Nucleus accumbens (tissue), 56 donors: ENCODE data around the gene PAPSS1.
"Not testable (repeated sequence)": the region's sequence is repeated elsewhere in the genome, so short reads cannot be mapped to it uniquely, and the experiment has no call there.

Experiments used
- DNase-seq, 56 donors: peaks; one replicate each; lab custom pipeline; 2025; lab: John Stamatoyannopoulos, UW

The PAPSS1 gene

DNA sequence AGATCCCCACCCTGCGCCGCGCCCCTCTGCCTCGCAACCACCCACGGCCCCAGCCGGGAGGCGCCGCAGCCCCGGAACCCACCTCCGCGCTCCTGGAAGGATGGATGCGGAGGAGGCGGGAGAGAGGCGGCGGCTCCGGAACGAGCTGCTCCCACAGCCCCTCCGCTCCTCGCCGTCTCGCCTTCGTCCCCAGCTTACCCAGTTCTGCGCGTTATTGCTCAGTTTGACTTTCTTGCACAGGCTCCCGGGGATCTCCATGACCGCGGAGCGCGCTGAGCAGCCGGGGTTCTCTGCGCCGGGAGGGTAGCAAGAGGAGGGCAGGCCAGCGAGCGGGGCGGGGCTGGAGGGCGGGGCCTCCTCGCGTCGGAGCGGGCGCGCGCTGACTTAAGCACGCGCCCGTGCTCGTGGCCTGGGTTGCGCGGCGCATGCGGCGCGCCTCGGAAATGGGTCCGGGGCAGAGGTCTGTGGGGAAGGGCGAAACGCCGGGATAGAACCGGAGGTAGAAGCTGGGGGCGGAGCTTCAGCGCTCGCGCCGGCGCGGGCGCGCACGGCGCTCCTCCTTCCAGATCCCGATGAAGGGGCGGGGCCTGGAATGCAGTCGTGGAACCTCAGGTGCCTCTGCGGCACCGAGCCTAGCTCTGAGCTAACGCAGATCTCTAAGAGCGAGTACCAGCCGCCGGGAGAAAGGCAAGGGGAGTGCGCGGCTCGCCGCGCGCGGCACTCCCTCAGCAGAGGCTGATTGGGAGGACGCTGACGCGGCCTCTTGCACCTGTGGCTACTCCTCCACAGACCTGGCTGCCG lies at the start of gene PAPSS1:
TSS of gene PAPSS1 (minus strand) at position 313 of the 801 bp plus-strand sequence. CDS start at position 258, 55 bp downstream.
- DNase-seq: peak; percentile 51 to 98 (median 94)

DNA sequence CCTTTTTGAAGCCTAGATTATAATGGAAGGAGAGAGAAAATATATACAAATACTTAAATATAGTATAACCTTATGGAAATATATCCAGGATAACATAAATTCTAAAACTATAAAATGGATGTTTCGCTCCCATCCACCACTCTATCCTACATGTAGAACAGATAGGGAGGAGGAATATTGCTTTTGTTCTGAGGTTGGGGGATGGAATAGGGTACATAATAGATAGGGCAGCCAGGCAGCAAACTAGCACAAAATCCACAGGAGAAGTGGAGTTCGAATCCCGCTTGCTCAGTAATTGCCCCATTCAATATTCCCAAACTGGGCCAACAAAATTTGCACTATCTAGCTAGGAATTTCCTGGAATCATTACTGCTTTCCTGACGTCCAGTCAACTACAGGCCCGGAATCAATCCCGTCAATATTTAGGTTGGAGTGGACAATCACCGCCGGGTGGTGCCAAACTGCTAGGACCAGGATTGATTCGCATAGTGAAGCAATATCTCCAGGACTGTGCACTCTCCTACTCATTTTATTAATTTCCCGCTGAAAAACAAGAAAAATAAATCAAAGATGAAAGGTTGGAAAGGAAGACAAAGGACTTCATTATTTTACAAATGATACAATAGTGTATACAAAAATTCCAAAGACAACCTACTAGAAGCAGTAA lies 40.4 kb upstream of the PAPSS1 start:
- DNase-seq: no peak

DNA sequence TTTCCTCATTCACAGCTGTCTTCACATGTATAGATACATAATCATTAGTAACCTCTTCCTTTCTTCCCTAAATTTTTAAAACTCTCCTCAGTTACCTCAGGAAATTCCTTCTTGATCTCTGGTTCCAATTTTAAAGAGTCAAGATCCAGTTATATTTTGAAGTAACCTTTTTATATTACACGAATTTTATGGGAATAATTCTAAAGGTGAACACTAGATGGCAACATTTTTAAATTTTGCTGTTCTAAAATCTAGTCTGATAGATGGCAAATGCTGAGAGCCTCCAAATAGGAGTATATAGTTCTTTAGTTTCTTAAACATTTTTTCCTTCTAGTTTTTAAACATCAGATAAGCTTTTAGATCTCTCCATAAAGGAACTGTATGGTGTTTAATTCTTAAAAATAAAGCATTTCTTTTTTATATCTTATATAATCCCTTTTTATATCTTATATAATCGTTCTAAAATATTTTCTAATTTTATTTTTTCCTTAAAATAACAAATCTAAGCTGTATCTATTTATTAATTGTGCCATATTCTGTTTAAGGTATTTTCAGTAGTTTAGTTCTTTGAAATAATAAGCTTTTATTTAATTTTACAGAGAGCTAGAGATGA lies 37.9 kb upstream of the PAPSS1 start:
- no peak for DNase-seq

DNA sequence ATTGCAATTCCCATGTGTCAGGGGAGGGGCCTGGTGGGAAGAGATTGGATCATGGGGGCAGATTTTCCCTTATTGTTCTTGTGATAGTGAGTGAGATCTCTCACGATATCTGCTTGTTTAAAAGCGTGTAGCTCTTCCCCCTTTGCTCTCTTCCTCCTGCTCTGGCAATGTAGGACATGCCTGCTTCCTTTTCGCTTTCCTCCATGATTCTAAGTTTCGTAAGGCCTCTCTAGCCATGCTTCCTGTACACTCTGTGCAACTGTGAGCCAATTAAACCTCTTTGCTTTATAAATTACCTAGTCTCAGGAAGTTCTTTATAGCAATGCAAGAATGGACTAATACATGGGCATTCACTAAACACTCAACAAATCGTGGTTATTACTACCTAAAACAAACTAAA lies 37.2 kb upstream of the PAPSS1 start:
- no peak for DNase-seq

DNA sequence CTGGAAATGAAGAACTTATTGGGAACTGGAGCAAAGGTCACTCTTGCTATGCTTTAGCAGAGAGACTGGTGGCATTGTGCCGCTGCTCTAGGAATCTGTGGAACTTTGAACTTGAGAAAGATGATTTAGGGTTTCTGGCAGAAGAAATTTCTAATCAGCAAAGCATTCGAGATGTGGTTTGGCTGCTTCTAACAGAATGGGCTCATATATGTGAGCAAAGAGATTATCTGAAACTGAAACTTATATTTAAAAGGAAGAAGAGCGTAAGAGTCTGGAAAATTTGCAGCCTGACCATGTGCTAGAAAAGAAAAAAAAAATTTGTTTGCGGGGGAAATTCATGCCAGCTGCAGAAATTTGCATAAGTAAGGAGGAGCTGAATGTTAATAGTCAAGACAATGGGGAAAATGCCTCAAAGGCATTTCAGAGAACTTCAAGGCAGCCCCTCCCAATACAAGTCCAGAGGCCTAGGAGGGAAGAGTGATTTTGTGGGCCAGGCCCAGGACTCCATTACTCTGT lies 35.9 kb upstream of the PAPSS1 start:
- no peak for DNase-seq

DNA sequence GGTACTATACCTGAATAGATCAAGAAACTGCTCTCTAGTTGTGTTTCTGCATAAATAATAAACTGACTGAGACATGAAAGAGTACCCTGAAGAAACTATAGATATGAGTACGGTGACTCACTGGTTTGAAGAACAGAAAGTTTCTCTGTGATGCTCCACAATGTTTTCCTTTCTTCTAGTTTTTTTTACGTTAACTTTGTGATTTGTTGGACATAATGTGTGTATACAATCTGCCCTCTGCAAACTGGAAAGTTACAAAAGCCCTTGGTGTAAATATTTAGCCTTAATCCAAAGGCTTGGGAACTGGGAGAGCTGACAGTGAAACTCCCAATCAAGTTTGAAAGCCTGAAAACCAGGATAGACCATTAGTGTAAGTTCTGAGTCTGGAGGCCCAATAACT lies 31.6 kb upstream of the PAPSS1 start:
- no peak for DNase-seq

DNA sequence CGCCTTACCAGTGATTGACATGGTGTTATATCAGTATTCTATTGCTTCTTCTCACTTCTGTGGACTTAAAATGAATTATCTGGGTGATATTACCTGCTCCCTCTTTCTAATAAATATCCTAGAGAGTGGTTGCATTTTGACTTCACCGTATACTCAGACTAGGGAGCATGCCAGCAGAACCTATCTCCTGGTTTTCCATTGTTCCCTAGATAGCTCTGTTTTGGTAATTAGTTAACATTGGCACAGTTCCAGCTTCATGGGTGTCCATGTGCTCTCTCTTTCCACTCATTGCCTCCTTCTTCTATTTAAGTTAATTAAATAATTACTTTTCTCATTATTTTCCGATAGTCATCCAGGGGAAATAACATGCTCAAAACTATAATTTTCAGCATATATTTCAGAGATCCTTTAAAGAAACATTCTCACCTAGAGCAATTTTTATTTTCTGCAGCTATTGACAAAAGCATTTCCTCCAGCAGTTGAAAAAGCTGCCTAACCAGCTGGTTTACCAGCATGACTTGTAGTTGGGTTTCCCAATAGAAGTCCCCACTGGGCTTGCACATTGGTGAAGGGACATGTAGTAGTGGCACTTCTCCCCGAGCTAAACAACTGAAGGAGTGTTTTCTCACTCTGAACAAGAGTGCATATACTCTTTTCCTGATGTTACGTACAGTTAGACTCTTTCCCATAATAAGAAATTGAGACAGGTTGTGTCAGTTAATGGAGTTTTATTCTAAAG lies 27.9 kb upstream of the PAPSS1 start:
- DNase-seq: no peak

DNA sequence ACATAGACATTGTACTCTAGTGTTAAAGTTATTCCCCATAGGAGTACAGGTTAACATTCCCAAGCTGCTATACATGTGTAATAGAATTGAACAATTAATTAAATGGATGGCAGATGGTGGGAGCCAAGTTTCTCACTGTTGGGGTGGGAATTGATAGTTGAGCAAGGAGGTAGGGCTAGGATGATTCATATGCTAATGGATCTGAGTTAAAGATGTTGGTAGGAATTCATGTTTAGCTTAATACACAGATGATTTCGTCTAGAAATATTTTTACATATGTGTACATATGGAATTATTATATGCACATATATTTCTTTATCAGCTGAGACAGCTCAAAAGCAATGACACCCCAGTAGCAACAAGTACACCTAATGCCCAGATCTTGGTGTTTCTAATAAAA lies 26.1 kb upstream of the PAPSS1 start:
- DNase-seq: no peak

DNA sequence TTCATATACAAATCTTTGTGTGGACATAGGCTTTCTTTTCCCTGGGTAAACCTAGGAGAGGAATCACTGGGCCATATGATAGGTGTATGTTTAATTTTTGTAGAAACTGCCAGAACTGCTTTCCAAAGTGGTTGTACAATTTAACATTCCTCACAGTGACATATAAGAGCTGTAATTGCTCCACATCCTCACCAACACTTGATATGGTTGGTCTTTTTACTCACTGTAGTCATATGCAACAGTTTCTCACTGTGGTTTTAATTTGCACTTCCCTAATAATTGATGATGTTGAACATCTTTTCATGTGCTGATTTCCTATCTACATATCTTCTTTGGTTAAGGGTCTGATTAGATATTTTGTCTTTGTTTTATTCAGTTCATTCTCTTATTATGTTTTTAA lies 24.5 kb upstream of the PAPSS1 start:
- no peak for DNase-seq

DNA sequence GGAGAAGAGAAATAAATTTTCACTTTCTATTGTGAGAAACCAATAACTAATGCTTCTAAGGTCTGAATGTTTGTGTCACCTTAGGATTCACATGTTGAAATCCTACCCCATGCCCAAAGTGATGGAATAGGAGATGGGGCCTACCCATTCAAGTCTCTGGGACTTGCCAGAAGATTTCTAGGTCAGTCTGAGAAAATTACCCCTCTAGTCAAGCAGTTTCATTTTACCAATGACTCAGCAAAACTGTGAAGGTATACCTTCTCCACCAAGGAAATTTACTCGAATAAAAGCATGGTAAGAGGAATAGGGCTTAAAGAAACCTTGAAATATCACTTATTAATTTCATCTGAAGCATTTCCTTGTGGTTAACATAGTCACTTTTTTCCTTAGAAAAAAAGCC lies 23.5 kb upstream of the PAPSS1 start:
- DNase-seq: no peak

DNA sequence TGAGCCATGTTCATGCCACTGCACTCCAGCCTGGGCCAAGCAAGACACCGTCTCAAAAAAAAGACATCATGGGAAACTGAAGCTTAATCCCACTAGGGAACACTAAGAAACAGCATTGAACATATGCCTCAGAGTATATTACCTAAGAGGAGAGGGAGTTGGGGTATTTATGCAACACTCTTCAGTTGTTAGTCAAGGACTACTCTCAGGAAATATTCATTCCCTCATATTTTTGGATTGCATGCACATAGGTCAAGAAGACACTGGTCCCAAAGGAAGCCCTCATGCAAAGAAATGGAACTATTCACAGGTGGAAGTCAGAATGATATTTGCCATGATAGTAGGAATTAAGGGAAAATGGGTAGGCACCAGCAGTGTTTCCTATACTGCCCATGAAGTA lies 22.8 kb upstream of the PAPSS1 start:
- DNase-seq: no peak

DNA sequence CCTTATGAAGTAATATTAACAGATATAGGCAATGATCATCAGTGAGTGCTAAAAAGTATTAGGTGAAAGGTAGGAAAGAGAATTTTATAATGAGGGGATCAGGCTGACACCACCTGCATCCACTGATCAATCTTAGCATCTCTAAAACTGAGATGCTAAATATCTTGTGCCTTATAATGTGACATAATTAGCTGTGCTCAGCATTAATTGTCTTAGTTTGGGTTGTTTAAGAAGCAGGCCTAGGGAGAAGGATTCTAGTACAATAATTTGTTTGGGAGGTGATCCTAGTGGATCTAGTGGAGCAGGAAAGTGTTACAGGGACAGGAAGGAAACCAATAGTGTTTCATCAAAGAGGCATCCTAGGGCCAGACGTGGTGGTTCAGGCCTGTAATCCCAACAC lies 22.2 kb upstream of the PAPSS1 start:
- no peak for DNase-seq

DNA sequence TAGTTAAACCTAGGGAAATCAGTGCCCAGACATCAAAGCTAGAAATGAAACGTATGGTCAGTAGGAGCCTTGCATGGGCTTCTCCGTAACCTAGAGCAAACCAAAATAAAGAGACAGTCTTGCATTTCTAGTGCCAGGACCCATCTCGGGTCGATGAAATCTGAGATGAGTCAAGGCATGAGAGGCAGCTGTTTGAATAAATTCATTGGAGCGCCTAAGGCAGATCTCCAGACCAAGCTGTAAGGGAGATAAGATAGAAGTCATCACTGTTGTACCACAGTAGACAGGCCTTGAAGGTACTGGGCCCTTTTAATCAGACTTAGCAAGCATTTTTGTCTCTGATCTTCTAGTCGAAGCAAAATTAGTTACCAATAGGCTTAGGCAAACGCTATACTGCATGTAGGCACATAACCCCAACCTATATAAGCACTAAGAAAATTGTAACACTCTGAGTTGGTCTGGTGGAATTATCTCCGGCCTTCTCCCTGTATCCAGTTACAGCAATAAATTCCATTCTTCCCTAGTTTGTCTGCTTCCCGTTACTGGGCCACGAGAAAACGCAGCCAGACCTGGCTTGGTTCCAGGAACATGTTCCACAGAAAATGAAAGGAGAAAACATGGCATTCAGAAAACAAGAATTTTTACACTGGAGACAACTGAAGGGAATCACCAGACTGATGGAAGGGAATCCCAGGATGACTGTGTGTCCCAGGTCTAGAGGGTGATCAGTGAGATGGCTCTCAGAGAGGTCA lies 21.1 kb upstream of the PAPSS1 start:
- peak in 7 of 56 donors; percentile 4 to 29 (median 12) for DNase-seq

DNA sequence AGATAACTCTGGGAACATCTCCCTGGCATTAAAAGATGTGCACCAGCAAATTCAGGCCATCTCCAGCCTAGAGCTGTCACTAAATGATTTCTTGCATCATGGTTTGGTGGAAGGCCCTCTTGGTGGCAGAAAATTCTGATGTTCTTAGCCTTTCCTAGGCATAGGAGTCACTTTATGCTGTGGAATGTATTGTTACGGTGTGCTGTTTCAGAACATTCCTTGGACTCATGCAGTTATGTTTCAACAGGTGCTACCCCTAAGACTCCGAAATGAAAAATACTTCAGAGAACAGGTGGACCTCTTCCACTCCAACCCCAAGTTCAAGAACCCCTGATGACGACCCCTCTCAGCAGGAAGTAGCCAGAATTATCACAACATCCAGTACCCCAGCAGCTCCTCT lies 20.3 kb upstream of the PAPSS1 start:
- DNase-seq: peak in 2 of 56 donors; percentile 4 to 16

DNA sequence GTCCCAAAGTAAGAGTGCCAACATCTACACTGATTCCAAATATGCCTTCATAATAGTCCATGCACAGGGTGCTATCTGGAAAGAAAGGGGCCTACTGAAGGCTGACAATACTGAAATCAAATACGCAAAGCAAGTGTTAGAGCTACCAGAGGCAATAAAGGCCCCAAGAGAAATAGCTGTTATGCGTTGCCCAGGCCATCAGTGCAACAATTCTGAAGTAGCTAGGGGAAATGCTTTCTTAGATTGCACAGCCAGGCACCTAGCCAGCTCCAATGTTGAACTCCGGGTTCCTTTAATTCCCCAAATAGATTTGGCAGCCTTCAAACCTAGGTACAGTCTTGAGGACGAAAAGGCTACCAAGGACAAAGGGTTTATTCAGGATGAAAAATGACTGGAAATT lies 17.4 kb upstream of the PAPSS1 start:
- no peak for DNase-seq

DNA sequence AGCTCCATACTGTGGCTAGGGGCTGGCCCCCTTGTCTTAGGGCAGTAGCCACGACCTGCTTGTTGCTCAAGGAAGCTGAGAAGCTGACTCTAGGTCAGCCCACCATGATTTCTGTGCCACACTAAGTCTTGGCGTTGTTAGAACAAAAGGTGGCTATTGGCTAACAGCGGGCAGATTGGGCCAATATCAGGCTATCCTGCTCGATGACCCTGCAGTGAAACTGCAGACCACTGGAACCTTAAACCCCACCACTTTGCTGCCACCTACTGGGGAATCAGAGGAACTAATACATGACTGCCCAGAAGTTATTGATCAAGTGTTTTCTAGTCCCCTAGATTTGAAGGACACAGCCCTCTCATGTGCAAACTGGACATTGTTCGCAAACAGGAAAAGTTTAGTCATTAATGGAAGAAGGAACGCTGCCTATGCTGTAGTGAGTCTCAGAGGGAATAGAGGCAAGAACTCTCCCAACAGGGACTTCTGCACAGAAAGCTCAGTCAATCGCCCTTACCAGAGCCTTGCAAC lies 17.0 kb upstream of the PAPSS1 start:
- DNase-seq: peak in 22 of 56 donors; percentile 2 to 39 (median 16)

DNA sequence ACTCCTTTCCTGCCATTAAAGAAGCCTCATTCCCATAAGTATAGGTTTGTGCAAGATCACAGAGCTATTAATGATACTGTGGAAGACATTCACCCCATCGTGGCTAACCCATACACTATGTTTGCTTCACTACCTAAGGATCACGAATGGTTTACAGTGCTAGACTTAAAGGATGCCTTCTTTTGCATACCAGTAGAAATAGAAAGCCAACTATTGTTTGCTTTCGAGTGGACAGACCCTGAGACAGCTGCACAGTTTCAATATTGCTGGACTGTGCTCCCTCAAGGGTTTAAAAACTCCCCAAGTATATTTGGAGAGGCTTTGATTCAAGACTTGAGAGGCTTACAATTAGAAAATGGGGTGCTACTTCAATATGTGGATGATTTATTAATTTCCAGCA lies 16.0 kb upstream of the PAPSS1 start:
- DNase-seq: no peak

DNA sequence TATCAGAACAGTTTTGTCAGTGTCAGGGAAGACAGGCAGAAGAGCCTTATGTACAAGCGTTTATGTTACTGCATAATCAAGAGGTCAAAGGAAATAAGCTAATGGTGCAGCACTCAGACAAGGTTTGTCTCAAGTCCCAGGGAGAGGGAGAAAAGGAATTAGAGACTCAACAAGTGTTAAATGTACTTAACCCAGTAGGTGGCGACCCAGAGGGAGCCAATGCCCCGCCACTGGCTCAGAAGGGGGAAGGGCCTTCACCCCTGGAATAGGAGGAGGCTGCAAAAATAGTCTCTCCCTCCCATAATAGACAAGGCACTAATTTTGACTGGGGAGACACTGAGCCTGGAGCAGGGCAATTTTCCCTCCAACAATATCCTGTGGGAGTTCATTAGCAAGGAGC lies 14.1 kb upstream of the PAPSS1 start:
- DNase-seq: no peak

DNA sequence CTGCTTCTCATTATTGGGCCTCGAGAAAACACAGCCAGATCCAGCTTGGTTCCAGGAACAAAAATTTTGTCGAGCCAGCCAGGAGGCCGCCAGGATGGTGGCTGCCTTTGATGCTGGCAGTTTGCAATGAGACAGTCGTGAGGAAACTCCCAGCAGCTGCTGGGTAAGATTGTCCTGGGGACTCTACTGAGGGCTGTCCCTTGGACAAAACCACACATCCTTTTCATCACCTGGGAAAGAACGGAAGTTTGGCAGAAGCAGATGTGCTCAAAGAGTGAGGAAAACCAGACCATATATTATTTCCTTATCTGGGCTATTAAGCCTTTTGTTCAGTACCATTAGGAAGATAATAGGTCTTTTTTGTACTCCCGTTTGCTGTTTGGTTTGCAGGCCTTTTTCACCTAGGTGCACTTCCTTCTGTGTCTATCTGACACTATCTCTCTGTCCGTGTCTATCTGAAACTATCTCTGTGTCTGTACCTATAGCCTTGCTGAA lies 13.4 kb upstream of the PAPSS1 start:
- no peak for DNase-seq

DNA sequence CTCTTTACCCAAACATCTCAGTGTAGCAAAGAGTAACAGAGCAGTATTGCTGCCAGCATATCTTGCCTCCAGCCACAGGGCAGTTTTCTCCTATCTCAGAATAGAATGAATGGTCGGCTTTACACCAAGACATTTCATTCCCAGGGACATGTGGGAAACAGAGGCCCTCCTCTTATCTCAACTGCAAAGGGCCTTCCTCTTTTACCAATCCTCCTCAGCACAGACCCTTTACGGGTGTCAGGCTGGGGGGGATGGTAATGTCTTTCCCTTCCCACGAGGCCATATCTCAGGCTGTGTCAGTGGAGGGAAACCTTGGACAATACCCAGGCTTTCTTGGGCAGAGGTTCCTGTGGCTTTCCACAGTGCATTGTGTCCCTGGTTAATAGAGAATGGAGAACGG lies 9.0 kb upstream of the PAPSS1 start:
- DNase-seq: not testable (repeated sequence)
